Stimulated activated CD8-positive, alpha-beta memory T cell treated with anti-CD3 and anti-CD28 coated beads, Interleukin-7, amount 100 ng/mL, for 24 hours (primary cell): Measurements from ENCODE around the gene ADAMTS3.
"Not testable (repeated sequence)": the region's sequence is repeated elsewhere in the genome, so short reads cannot be mapped to it uniquely, and the experiment has no call there.

Experiments
- DNase-seq: peaks from one replicate; pipeline ENCODE4 v3.0.0-alpha.2; 2020; ENCODE audit warnings: low read depth

The ADAMTS3 gene

GRCh38 chr4:72468904-72469502 lies 100.0 kb downstream of the ADAMTS3 start:
- no peak for DNase-seq

GRCh38 chr4:72467633-72468032 lies 101.4 kb downstream of the ADAMTS3 start:
- no peak for DNase-seq

GRCh38 chr4:72463724-72464123 lies 105.3 kb downstream of the ADAMTS3 start:
- DNase-seq = no peak

- no peak for DNase-seq
These were observed 111.9 kb downstream of the ADAMTS3 start for GRCh38 chr4:72457158-72457557.

- DNase-seq = no peak
These were observed 117.7 kb downstream of the ADAMTS3 start for GRCh38 chr4:72451349-72451748.

- DNase-seq = no peak
These were observed 119.3 kb downstream of the ADAMTS3 start for GRCh38 chr4:72449705-72450104.

GRCh38 chr4:72448231-72448630 lies 120.8 kb downstream of the ADAMTS3 start:
- DNase-seq = no peak

GRCh38 chr4:72446353-72447055 lies 122.5 kb downstream of the ADAMTS3 start:
- no peak for DNase-seq

- no peak for DNase-seq
These were observed 124.9 kb downstream of the ADAMTS3 start for GRCh38 chr4:72444092-72444491.

GRCh38 chr4:72442715-72443114 lies 126.3 kb downstream of the ADAMTS3 start:
- no peak for DNase-seq

GRCh38 chr4:72442147-72442546 lies 126.9 kb downstream of the ADAMTS3 start:
- no peak for DNase-seq

GRCh38 chr4:72440386-72440785 lies 128.6 kb downstream of the ADAMTS3 start:
- no peak for DNase-seq

GRCh38 chr4:72432975-72433374 lies 136.0 kb downstream of the ADAMTS3 start:
- no peak for DNase-seq

GRCh38 chr4:72432282-72432681 lies 136.7 kb downstream of the ADAMTS3 start:
- no peak for DNase-seq

GRCh38 chr4:72430988-72431387 lies 138.0 kb downstream of the ADAMTS3 start:
- no peak for DNase-seq

GRCh38 chr4:72430050-72430449 lies 139.0 kb downstream of the ADAMTS3 start:
- DNase-seq = no peak

GRCh38 chr4:72429397-72429889 lies 139.6 kb downstream of the ADAMTS3 start:
- DNase-seq = no peak

GRCh38 chr4:72427057-72427456 lies 142.0 kb downstream of the ADAMTS3 start:
- no peak for DNase-seq

- not testable (repeated sequence) for DNase-seq
These were observed 143.1 kb downstream of the ADAMTS3 start for GRCh38 chr4:72425908-72426307.

- DNase-seq = no peak
These were observed 145.0 kb downstream of the ADAMTS3 start for GRCh38 chr4:72424006-72424405.

- DNase-seq = no peak
These were observed 146.6 kb downstream of the ADAMTS3 start for GRCh38 chr4:72422416-72422815.

GRCh38 chr4:72418458-72418857 lies 150.6 kb downstream of the ADAMTS3 start:
- DNase-seq = no peak

GRCh38 chr4:72410158-72410557 lies 158.9 kb downstream of the ADAMTS3 start:
- DNase-seq = no peak

- no peak for DNase-seq
These were observed 160.5 kb downstream of the ADAMTS3 start for GRCh38 chr4:72408568-72408967.
